Upper lobe of left lung (tissue), 6 donors: ENCODE data around the gene ARHGEF19. TPM values are rescaled to one million over a fixed set of nuclear protein-coding genes. Genes with fewer than 3 reads are reported as not detected.
"Not testable (repeated sequence)": the region's sequence is repeated elsewhere in the genome, so short reads cannot be mapped to it uniquely, and the experiment has no call there.

Source experiments
- ATAC-seq, 2 donors: fragments of 200-7000 bp; cut with Tn5 transposase; one replicate each; pipeline ENCODE4 v1.9.1; 2022; ENCODE audit warnings: mild to moderate bottlenecking in 2 of 2, moderate library complexity in 2 of 2; ENCODE audit not compliant: low FRiP score in 2 of 2
- DNase-seq, 2 donors: peaks; one replicate each; pipeline ENCODE4 v3.0.0-alpha.2; 2019 to 2020
- H3K27ac ChIP-seq, 4 donors: fragments of 200-600 bp; sonication (generic); one replicate each; pipeline ENCODE4 v1.5.1; 2016 to 2019
- H3K27me3 ChIP-seq, 4 donors: fragments of 200-600 bp; sonication (generic); one replicate each; pipeline ENCODE4 v1.5.1; 2017 to 2019
- H3K36me3 ChIP-seq, 4 donors: fragments of 200-600 bp; sonication (generic); one replicate each; pipeline ENCODE4 v1.5.1; 2016 to 2019
- H3K4me1 ChIP-seq, 4 donors: fragments of 200-600 bp; sonication (generic); one replicate each; pipeline ENCODE4 v1.5.1; 2018 to 2019
- H3K4me3 ChIP-seq, 4 donors: fragments of 200-600 bp; sonication (generic); one replicate each; pipeline ENCODE4 v1.5.1; 2017 to 2019; ENCODE audit warnings: mild to moderate bottlenecking in 2 of 4, moderate library complexity in 1 of 4
- H3K9me3 ChIP-seq, 4 donors: fragments of 200-600 bp; sonication (generic); one replicate each; pipeline ENCODE4 v1.5.1; 2018 to 2019
- EP300 ChIP-seq, 4 donors: sonication (generic); formaldehyde crosslinking; IDR thresholded peaks; one replicate each; pipeline ENCODE4 v1.5.1; 2017; ENCODE audit warnings: antibody characterized with exemption in 4 of 4, control low read depth in 2 of 4
- POLR2A ChIP-seq, 4 donors: fragments of 450-650 bp; IDR thresholded peaks; one replicate each; pipeline ENCODE4 v1.5.1; 2016 to 2017; ENCODE audit warnings: antibody characterized with exemption in 4 of 4, mild to moderate bottlenecking in 2 of 4
- POLR2AphosphoS5 ChIP-seq, 2 donors: sonication (generic); formaldehyde crosslinking; IDR thresholded peaks; one replicate each; pipeline ENCODE4 v1.5.1; 2017; ENCODE audit warnings: antibody characterized with exemption in 2 of 2
- WGBS, 2 donors: methylation state at CpG; one replicate each; pipeline ENCODE4 v1.1.5; 2017 to 2018; 5-methylcytosine and 5-hydroxymethylcytosine counted together
- total RNA-seq, 6 donors: library from RNA; depleted of rRNA in 4 of 6; stranded (reverse); fragments of >200 nt in 4 of 6; gene quantifications; one replicate each; pipeline versions ENCODE4 v1.1.0 to v1.2.1, GENCODE V29; 2016 to 2021
- TF ChIP-seq, protein P1 (sequence below), 6 experiments: fragments of 450-650 bp in 4 of 6; fragments of 200-600 bp in 2 of 6; sonication (generic) in 2 of 6; IDR thresholded peaks; one replicate each; pipeline ENCODE4 v1.5.1; 2016 to 2019; ENCODE audit warnings: antibody characterized with exemption in 6 of 6
- donor health status: DM: no; HTN: no; CAD: no; lungs with moderate emphysema.
- donor health status: DM: no; HTN: yes; CAD: no; lungs with severe emphysema.

The ARHGEF19 gene
- total RNA-seq, 6 donors from 2014 or later, result 3.5 to 70.2 (median 12.6) TPM

DNA sequence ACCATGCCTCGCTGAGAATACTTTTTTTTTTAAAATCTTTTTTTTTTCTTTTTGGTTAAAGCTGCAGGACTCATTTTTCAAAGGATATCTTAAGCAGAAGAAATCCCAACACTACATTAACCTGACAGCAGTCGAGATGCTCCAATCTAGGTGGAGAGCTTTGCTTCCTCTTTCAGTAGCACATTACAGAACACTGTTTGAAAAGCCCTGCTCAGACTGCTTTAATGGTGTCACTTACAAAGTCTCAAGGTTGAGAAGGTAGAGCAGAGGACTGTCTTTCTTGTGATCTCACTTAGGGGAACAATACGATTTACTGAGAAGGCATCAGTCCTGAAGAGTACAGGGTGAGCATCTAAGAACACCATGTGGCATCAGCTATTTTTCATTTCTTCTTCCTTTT is 45.5 kb upstream of the ARHGEF19 start:
- DNase-seq, result no peak
- peaks cover 0 to 4% (median 1%) of the 10 kb centered on the region in 4 donors for H3K4me1 ChIP-seq
- H3K27ac ChIP-seq, result no peak overlapping the region
- H3K9me3 ChIP-seq, result no peaks in the 10 kb centered on the region
- 90 to 93% methylated on average over 3 of the region's 3 CpGs for WGBS, 2 donors
- TF ChIP-seq POLR2AphosphoS5 (IDR thresholded peaks at IDR 0.05), result no peak
- TF ChIP-seq, protein P1, sequence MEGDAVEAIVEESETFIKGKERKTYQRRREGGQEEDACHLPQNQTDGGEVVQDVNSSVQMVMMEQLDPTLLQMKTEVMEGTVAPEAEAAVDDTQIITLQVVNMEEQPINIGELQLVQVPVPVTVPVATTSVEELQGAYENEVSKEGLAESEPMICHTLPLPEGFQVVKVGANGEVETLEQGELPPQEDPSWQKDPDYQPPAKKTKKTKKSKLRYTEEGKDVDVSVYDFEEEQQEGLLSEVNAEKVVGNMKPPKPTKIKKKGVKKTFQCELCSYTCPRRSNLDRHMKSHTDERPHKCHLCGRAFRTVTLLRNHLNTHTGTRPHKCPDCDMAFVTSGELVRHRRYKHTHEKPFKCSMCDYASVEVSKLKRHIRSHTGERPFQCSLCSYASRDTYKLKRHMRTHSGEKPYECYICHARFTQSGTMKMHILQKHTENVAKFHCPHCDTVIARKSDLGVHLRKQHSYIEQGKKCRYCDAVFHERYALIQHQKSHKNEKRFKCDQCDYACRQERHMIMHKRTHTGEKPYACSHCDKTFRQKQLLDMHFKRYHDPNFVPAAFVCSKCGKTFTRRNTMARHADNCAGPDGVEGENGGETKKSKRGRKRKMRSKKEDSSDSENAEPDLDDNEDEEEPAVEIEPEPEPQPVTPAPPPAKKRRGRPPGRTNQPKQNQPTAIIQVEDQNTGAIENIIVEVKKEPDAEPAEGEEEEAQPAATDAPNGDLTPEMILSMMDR (IDR thresholded peaks at IDR 0.05), result no peak
- TF ChIP-seq EP300 (IDR thresholded peaks at IDR 0.05), result no peak
- TF ChIP-seq POLR2A (IDR thresholded peaks at IDR 0.05), result no peak
- peaks cover 4 to 35% (median 18%) of the 10 kb centered on the region in 4 donors for H3K36me3 ChIP-seq
- no peak overlapping the region for H3K4me3 ChIP-seq
- no peak for ATAC-seq
- no peaks in the 10 kb centered on the region for H3K27me3 ChIP-seq

DNA sequence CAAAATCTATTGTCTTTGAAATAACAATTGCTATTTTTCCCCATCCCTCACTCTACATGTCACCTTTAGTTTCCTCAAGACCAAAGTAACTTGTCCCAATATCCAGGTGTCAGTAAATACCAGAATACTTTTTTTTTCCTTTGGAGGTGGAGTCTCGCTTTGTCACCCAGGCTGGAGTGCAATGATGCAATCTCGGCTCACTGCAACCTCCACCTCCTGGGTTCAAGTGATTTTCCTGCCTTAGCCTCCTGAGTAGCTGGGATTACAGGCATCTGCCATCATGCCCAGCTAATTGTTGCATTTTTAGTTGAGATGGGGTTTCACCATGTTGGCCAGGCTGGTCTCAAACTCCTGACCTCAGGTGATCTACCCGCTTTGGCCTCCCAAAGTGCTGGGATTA is 45.1 kb upstream of the ARHGEF19 start:
- H3K4me3 ChIP-seq, ATAC-seq, H3K4me1 ChIP-seq, H3K9me3 ChIP-seq, H3K27ac ChIP-seq, H3K27me3 ChIP-seq: not testable (repeated sequence)
- 77 to 82% methylated on average over 3 of the region's 3 CpGs for WGBS, 2 donors
- DNase-seq, result peak in 1 of 2 donors; percentile 52
- peaks cover 4 to 39% (median 19%) of the 10 kb centered on the region in 4 donors for H3K36me3 ChIP-seq

DNA sequence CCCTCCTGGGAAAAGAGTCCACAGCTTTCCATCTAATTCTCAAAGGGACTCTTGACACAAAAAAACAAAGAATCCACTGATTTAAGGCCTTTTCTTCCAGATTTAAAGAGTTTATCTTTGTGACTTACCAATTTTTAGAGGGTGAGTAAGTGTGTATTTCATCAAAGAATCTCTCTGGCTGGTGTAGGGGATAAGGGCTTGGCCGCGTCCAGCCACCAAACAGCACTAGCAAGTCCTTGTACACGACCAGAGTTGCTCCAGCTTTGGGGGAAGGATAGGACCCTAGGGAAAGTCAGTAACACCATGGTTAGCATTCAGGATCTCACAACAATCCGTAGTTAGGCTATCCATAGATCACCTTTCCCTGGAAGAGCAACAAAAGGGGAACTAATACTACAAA is 44.0 kb upstream of the ARHGEF19 start:
- TF ChIP-seq, protein P1 (IDR thresholded peaks at IDR 0.05), result no peak
- TF ChIP-seq EP300 (IDR thresholded peaks at IDR 0.05), result no peak
- no peak for TF ChIP-seq POLR2AphosphoS5 (IDR thresholded peaks at IDR 0.05)
- no peak for TF ChIP-seq POLR2A (IDR thresholded peaks at IDR 0.05)
- peaks cover 0 to 4% (median 1%) of the 10 kb centered on the region in 4 donors for H3K4me1 ChIP-seq
- 84 to 89% methylated on average over 4 of the region's 4 CpGs for WGBS, 2 donors
- no peaks in the 10 kb centered on the region for H3K27me3 ChIP-seq
- H3K27ac ChIP-seq, result no peak overlapping the region
- DNase-seq, result no peak
- no peaks in the 10 kb centered on the region for H3K9me3 ChIP-seq
- H3K4me3 ChIP-seq, result no peak overlapping the region
- peaks cover 7 to 50% (median 29%) of the 10 kb centered on the region in 4 donors for H3K36me3 ChIP-seq
- ATAC-seq, result no peak

DNA sequence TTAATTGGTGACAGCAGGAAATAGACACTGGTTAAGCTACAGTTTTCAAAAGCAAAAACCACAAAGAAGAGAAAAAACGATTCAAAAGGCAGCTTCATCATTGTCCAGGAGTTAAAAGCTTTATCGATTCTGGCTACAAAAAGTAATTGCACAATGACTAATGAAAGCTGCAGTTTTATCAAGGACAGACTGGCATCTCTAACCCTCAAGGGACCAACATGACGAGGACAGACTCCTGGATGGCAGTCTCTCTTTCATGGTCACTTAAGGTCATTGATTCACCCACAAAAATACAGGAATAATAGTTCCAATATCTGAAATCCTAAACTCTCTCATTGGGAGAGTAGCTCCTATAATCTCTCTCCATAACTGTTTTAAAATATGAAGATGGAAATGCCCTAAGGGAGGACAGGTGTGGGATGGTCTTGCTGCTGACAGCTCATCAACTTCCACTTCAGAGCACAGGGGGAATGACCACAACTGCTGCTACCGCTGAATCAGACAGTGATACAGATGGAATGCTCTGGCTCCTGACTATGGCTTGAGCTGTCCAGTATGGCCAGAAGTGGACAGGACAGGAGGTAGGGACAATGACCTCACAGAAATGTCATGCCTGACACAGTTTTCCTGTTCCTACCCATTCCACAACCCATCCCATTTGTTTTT is 41.9 kb upstream of the ARHGEF19 start:
- no peak overlapping the region for H3K4me3 ChIP-seq
- TF ChIP-seq EP300 (IDR thresholded peaks at IDR 0.05), result no peak
- TF ChIP-seq POLR2A (IDR thresholded peaks at IDR 0.05), result no peak
- TF ChIP-seq, protein P1 (IDR thresholded peaks at IDR 0.05), result no peak
- no peak for TF ChIP-seq POLR2AphosphoS5 (IDR thresholded peaks at IDR 0.05)
- no peak overlapping the region for H3K27ac ChIP-seq
- 76 to 86% methylated on average over 4 of the region's 4 CpGs for WGBS, 2 donors
- H3K36me3 ChIP-seq, result peaks cover 7 to 63% (median 40%) of the 10 kb centered on the region in 4 donors
- DNase-seq, result no peak
- H3K27me3 ChIP-seq, result no peaks in the 10 kb centered on the region
- no peak for ATAC-seq
- H3K9me3 ChIP-seq, result no peaks in the 10 kb centered on the region
- peaks cover 8 to 18% (median 13%) of the 10 kb centered on the region in 4 donors for H3K4me1 ChIP-seq

DNA sequence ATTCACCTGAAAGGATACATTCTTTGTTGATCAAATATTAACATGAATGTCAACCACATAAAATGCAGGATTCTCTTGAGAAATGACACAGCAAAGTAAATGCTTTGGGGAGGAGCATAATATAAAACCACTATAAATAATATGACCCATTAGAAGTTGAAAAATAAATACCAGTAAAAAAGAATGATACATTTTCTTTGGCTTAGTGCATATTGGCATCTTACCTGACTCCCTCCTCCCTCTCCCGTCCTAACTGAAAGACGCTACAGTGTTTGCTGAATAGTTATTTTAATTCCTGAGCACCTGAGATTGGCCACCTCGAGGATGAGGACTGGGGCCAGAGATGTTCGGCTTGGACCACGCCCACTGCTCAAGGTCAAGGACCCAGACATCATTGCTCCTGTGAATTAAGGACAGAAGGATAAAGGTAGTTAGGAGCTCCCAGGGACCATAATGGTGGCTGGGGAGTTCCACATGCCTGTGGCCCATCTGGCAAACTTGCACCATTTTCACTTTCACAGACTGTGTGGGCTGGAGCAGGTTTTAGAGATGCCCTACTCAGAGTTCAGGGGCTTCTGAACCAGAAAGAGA is 41.0 kb upstream of the ARHGEF19 start:
- Histone ChIP-seq H3K36me3 (peaks cover 7 to 63% (median 40%) of the 10 kb centered on the region in 4 donors), H3K9me3 (no peaks in the 10 kb centered on the region), H3K27ac (no peak overlapping the region), H3K4me1 (peaks cover 17 to 28% (median 22%) of the 10 kb centered on the region in 4 donors), H3K27me3 (no peaks in the 10 kb centered on the region), H3K4me3 (no peak overlapping the region)
- 67 to 92% methylated on average over 5 of the region's 5 CpGs for WGBS, 2 donors
- no peak for ATAC-seq
- DNase-seq, result no peak
- no peak for TF ChIP-seq POLR2AphosphoS5 (IDR thresholded peaks at IDR 0.05)
- TF ChIP-seq EP300 (IDR thresholded peaks at IDR 0.05), result no peak
- TF ChIP-seq, protein P1 (IDR thresholded peaks at IDR 0.05), result no peak
- no peak for TF ChIP-seq POLR2A (IDR thresholded peaks at IDR 0.05)
